ENCODE data around the gene MAP4K1.

GRCh38 chr19:38539751-38540150, 78.0 kb downstream of the MAP4K1 start:
- TF ChIP-seq YY1 (IDR thresholded peaks at IDR 0.05; ENCODE audit: insufficient read depth, insufficient replicate concordance, low read depth, low read length) = no peak
- no peak for TF ChIP-seq GTF2F1 (IDR thresholded peaks at IDR 0.05; ENCODE audit: low read length)
- no peak for TF ChIP-seq ZNF354B (CRISPR knock-in tag; IDR thresholded peaks at IDR 0.05)
- no peak for TF ChIP-seq TAF1 (CRISPR knock-in tag; IDR thresholded peaks at IDR 0.05)
- TF ChIP-seq FOXJ3 (CRISPR knock-in tag; IDR thresholded peaks at IDR 0.05; ENCODE audit: borderline replicate concordance) = no peak
- no peak for TF ChIP-seq FOXK2 (IDR thresholded peaks at IDR 0.05)
- no peak for TF ChIP-seq ZNF333 (CRISPR knock-in tag; IDR thresholded peaks at IDR 0.05; ENCODE audit: borderline replicate concordance)
- no peak for TF ChIP-seq PITX1 (CRISPR knock-in tag; IDR thresholded peaks at IDR 0.05)
- TF ChIP-seq POLR2A (IDR thresholded peaks at IDR 0.05; ENCODE audit: insufficient read depth in 1 of 2, low read depth in 2 of 2, low read length in 2 of 2) = no peak
- no peak for TF ChIP-seq KDM5A (IDR thresholded peaks at IDR 0.05; ENCODE audit: borderline replicate concordance, low read length)
- no peak for TF ChIP-seq ZNF337 (CRISPR knock-in tag; IDR thresholded peaks at IDR 0.05; ENCODE audit: borderline replicate concordance, low read depth)
- TF ChIP-seq KAT7 (CRISPR knock-in tag; IDR thresholded peaks at IDR 0.05; ENCODE audit: borderline replicate concordance) = no peak
- no peak for TF ChIP-seq CREB1 (IDR thresholded peaks at IDR 0.05)
- no peak for TF ChIP-seq CREB1 (CRISPR knock-in tag; IDR thresholded peaks at IDR 0.05)
- TF ChIP-seq PHF20 (CRISPR knock-in tag; IDR thresholded peaks at IDR 0.05) = no peak

Data from HepG2 (cell line).